ENCODE data around the gene ZBTB1.

- no peak for TF ChIP-seq ZBTB43 (CRISPR knock-in tag; IDR thresholded peaks at IDR 0.05)
- TF ChIP-seq CTCF (IDR thresholded peaks at IDR 0.05): no peak
- TF ChIP-seq ZNF317 (CRISPR knock-in tag; IDR thresholded peaks at IDR 0.05; ENCODE audit: borderline replicate concordance, low read depth): no peak
- no peak for TF ChIP-seq USF2 (CRISPR knock-in tag; IDR thresholded peaks at IDR 0.05)
- TF ChIP-seq IRF1 (CRISPR knock-in tag; IDR thresholded peaks at IDR 0.05): no peak
- no peak for TF ChIP-seq PREB (CRISPR knock-in tag; IDR thresholded peaks at IDR 0.05; ENCODE audit: borderline replicate concordance)
- TF ChIP-seq E2F5 (CRISPR knock-in tag; IDR thresholded peaks at IDR 0.05): no peak
- TF ChIP-seq SP1 (CRISPR knock-in tag; conservative IDR thresholded peaks at IDR 0.05): no peak
- no peak for TF ChIP-seq NR3C1 (CRISPR knock-in tag; conservative IDR thresholded peaks at IDR 0.05; ENCODE audit: low read depth)
- no peak for TF ChIP-seq ZNF121 (CRISPR knock-in tag; IDR thresholded peaks at IDR 0.05)
- TF ChIP-seq NR2C2 (CRISPR knock-in tag; IDR thresholded peaks at IDR 0.05): no peak
- no peak for TF ChIP-seq E2F1 (CRISPR knock-in tag; IDR thresholded peaks at IDR 0.05)
- TF ChIP-seq NFYB (CRISPR knock-in tag; conservative IDR thresholded peaks at IDR 0.05; ENCODE audit: low read depth): no peak
These were observed 20.8 kb downstream of the ZBTB1 start for GRCh38 chr14:64525354-64525753.
